GM18868 (cell line): ENCODE measurements around the gene TRMT2A.
A peak's percentile ranks its signal among the peaks of the same experiment; 100 is the strongest.

Source experiments
- ATAC-seq: cut with Tn5 transposase; IDR thresholded peaks from one replicate; pipeline ENCODE4 v1.9.1; 2021; ENCODE audit warnings: mild to moderate bottlenecking, moderate library complexity; ENCODE audit not compliant: unreplicated experiment

The TRMT2A gene

DNA sequence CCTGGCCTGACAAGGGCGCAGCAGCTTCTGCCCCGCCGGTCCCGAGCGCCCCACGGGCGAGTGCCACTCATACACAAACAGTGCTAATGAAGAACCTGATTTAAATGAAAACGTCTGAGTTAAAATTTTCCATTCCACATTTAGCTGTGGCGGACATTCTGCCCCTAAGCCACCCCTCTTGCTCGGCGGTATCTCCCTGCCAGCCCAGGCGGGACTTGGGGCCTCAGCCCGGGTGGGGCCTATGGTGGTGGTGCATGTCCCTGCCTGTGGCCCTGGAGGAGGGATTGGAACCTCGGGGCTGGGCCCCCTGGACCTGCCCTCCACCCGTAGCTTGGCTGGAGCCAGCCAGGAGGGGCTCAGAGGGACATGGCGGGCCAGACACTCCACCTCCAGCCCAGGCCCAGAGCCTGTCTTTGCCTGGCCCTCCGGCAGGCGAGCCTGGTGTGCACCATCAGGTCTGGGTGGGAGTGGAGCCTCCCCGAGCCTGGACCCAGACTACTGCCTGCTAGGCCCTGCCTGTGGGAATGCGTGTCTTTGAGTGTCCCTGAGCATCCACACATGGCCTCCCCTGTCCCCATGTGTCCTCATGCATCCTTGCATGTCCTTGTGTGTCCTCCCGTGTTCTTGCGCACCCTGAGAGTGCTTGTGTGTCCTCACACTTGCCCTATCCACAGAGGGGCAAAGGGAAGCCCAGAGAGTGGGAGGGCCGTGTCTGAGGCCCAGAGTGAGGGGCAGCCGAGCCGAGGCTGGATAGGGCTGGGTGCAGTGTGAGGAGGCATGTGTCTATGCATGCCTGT, 19.0 kb upstream of the TRMT2A start:
- ATAC-seq: no peak

- ATAC-seq: no peak
Observed at GRCh38 chr22:20135265-20135664, 18.2 kb upstream of the TRMT2A start.

DNA sequence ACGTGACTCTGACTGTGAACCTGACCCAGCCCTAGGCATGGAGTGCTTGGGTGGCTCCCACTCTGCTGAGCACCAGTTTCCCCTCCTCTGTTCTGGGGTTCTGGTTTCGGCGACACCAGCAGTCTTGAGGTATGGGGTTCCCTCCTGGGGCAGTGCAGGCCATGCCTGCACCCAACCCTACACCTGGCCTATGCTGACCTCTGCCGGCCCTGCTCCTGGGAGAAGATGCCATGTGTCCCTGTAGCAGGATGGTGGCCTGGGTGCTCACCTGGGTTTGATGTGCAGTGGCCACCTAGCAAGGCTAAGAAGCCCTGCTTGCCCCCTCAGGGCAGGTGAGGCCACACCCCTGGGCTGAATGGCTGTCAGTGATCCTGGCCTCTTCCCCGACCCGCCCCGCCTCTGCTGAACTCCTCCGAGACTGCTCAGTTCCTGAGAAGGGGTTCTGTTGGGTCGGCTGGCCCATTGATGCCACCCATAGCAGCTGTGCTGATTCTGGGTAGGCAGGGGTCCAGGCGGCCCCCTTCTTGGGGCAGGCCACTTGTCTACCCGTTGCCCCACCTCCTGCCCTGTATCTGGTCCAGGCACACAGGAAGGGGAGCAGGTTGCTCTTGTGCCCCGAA, 17.0 kb upstream of the TRMT2A start:
- no peak for ATAC-seq

DNA sequence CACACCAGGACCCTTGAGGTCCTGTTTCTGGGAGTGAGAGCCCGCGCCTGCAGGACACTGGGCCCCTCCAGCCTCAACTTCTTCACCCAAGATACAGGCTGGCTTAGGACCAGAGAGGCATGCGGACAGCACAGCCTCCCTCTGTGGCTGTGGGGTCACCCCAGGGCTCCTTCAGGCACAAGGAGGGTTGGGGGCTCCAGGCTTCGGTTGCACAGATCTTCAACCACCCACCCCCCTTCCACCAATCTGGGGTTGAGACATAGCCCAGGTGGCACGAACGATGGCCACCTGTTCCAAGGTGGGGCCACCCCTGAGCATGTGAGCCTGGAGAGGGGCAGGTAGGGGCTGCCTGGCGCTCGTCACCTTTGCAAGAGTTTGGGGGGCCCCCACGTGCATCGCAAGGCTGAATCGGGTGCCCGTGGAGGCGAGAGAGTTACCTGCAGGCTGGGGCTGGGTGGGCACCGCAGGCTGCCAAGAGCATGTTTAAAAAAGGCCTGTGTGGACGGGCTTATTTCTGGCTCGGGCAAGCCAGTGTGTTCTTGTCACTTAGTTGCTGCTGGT, 15.7 kb upstream of the TRMT2A start:
- no peak for ATAC-seq

DNA sequence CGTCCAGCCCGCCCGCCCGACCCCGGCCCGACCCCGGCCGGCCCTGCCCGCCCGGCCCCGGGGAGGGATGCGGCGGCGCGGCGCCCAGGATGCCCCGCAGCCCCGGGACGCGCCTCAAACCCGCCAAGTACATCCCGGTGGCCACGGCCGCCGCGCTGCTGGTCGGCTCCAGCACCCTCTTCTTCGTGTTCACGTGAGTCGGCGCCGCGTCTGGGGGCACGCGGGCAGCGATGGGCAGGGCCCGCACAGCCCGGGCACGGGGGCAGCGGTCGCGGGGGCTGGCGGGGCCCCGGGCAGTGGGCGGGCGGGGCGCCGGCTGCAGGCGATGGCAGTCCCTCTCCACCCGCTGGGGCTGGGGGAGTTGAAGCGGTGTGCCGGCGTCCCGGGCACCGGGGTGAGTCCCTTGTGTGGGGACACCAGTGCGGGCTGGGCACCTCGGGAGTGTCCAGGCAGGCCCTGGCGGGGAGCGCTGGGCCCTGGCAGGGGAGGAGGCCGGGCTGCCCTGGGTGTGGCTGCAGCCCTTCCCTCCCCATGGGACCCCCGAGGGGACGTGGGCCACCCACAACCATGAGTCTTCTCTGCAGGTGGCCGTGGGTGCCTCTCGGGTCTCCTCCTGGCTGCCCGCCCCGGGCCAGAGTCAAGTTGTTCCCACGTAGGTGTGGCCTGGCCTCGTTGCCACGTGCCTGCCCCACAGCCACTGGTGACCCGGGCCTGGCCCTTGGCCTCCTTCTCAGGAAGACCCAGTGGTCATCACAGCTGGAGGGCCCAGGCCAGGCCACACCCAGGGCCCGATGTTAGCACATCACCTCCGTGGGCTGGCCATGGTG, 15.0 kb upstream of the TRMT2A start:
- ATAC-seq: peak; percentile 11

DNA sequence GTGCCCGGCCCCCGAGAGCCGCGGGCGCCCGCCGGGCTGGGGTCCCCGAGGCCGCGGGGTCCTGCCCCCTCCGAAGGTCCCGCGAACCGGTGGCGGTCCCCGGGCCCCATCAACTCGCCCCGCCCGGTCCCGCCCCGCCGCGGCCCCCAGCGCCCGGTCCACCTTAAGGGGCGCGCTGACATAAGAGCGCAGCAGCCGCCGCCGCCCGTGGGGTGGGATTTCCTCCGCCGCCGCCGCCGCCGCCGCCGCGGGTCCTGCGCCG, 14.5 kb upstream of the TRMT2A start, which contains the start of gene ZDHHC8:
Gene ZDHHC8 (plus strand): TSS at position 208 of the 262 bp plus-strand sequence. CDS start 144 bp downstream, outside the sequence.
- peak; percentile 43 for ATAC-seq

GRCh38 chr22:20130731-20131596, 13.9 kb upstream of the TRMT2A start:
- peak; percentile 44 for ATAC-seq

DNA sequence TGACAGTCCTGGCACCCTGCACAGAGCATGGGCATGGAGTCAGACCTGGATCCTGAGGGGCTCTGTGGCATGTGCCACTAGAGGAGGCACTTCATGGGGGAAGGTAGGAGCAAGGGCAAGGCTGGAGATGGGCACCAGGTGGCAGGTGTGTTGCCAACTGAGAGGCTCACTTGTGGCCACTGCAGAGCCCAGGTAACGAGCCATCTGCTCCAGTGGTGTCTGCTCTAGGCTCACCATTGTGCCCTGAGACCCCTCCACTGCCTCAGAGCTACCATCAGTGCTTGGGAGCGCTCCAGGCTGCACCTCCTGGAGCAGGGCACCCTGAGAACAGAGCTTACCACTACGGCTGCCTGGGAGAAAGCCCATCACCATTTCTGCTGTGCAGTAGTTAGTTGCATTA, 13.3 kb upstream of the TRMT2A start:
- ATAC-seq: no peak

- no peak for ATAC-seq
Observed at GRCh38 chr22:20129747-20130014, 12.7 kb upstream of the TRMT2A start.

- ATAC-seq: no peak
Observed at GRCh38 chr22:20128902-20129746, 12.1 kb upstream of the TRMT2A start.

- ATAC-seq: no peak
Observed at GRCh38 chr22:20128619-20128901, 11.5 kb upstream of the TRMT2A start.

DNA sequence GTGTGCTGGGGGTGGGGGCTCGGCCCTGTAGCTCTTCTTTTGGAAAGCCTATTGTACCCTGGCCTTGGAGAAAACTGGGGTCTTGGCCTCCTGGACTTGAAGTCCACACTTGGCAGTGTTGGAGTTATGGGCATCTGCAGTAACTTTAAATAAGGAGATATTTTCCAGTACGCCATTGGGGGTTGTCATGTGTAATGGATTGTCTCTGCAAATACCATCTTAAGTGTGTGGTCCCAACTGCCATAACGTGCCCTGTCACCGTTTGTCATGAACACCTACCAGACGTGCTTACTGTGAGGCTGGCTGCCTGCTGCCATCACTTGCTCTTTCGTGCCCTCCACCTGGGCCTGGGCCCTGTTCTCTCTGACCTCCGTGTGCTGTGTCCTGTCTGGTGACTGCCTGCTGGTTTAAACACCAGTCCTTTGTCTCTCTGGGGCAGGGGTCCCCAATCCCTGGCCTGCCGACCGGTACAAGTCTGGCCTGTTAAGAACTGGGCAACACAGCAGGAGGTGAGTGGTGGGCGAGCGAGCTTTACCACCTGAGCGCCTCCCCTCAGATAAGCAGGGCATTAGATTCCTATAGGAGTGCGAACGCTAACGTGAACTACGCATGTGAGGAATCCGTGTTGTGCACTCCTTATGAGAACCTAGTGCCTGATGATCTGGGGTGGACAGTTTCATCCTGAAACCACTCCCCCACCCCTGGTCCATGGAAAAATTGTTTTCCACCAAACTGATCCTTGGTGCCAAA, 11.0 kb upstream of the TRMT2A start:
- ATAC-seq: no peak

GRCh38 chr22:20127318-20127868, 10.4 kb upstream of the TRMT2A start:
- no peak for ATAC-seq

DNA sequence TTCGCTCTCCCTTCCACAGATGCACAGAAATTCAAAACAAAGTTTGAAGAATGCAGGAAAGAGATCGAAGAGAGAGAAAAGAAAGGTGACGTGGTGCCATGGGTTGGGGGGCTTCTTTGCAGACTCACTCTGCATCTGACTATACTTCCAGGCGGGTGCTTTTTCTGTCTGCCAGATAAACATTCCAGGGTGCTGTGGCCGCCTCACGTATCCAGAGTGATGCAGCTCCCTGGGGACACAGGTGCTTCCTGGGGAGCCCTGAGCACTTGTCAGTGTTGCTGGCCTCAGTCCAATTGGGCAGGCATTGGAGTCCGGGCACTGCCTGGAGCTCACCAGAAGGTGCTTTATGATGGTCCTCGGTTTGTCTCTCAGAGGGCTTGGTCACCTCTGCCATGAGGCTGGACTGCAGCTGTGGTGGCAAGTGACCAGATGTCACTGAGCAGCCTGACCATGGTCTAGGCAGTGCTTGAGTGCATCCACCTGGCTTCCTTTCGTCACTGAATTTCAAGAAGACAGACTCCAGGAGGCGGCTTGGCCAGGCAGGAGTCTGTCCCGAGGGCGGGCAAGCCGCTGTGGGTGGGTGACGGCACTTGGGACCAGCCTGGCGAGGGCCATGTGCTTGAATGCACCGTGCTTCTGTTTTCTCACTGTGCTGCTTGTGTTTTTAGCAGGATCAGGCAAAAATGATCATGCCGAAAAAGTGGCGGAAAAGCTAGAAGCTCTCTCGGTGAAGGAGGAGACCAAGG, 9.4 kb upstream of the TRMT2A start:
- ATAC-seq: no peak

DNA sequence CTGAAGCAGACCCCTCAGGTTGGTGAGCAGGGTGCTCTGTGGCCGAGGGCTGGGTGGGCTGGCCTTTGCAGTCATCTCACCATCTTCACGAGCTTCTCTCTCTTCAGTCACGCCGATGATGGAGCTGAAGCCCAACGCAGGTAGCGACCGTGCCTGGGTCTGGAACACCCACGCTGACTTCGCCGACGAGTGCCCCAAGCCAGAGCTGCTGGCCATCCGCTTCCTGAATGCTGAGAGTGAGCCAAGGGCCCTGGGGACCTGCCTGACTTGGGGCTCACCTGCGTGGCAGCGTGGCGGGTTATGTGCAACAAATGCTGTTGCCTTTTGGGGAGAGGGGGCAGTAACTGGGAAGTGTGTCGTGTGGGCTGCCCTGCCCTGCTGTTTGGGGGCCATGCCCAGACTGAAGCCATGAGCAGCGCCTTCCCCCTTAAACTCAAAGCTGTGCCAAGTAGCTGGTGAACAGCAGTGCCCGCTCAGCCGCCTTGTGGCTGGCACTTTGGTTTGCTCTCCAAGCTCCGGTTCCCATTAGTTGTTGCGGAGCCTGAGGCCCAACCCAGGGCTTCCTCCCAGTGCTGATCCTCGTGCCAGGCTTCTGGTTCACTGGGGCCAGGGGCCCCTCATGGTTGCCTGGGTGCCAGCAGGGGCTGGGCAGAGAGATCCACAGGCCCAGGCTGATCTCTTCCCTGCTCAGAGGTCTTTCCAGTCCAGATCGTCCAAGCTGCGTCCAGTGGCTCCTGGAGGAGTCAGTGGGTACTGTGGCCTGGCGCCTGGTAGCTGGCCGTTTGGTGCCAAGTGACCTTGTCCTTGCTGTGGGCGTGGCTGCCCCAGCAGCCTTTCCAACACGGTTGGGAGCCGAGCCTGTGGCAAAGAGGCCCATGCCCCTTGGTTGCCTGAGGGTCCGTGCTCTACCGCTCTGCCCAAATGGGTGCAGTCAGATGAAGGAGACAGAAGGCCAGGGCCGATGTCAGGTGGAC, 8.5 kb upstream of the TRMT2A start:
- ATAC-seq: no peak

DNA sequence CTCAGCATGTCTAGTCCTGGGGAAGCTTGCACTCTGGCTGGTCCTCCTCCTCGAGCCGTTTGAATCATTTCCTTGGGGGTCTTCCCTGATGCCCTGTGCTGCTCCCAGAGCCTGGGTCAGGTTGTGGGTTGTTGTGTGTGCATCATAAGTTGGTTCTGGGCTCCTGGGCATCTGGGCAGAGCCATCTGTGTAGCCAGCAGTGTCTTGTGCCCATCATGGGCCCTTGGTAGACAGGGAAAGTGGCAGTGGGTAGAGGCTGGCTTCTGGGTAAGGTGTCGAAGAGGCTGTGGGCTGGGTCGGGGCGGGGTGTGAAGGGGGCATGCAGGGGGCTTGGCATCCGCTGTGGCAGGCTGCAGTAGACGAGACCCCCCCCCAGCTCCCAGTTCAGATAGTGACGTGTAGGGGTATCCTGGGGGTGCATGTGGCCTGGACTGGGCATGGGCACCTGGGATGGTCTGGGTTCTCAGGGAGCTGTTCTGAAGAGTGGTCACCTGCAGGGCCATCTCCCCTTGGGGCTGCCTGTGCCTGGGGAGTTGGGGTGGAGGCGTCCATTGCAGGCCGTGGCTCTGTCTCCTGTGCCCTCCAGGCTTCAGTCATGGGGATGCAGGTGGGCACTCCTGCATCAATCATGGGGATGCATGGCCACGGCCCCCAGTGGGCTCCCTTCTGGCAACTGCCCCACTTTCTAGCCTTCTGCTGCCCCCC, 7.2 kb upstream of the TRMT2A start:
- no peak for ATAC-seq
